Smooth muscle cell (in vitro differentiated cells): Measurements from ENCODE around the gene OSTC. TPM values are rescaled to one million over a fixed set of nuclear protein-coding genes. Genes with fewer than 3 reads are reported as not detected.
"Not testable (repeated sequence)": the region's sequence is repeated elsewhere in the genome, so short reads cannot be mapped to it uniquely, and the experiment has no call there.

Experiments
- DNase-seq: peaks from one replicate; lab custom pipeline; 2025; ENCODE audit not compliant: unreplicated experiment; lab: John Stamatoyannopoulos, UW
- H2AFZ ChIP-seq: fragments of 200-600 bp; sonication (generic); 2 replicates; pipeline ENCODE4 v1.6.0; 2016; ENCODE audit warnings: antibody characterized with exemption, low read depth, mild to moderate bottlenecking
- H3F3A ChIP-seq: fragments of 200-600 bp; sonication (generic); 2 replicates; pipeline ENCODE4 v1.6.0; 2017; ENCODE audit warnings: antibody characterized with exemption, low read depth
- H3K27ac ChIP-seq: fragments of 200-600 bp; sonication (generic); 2 replicates; pipeline ENCODE4 v1.5.1; 2016; ENCODE audit warnings: low read depth, mild to moderate bottlenecking
- H3K27me3 ChIP-seq: fragments of 200-600 bp; sonication (generic); 2 replicates; pipeline ENCODE4 v1.6.1; 2016; ENCODE audit warnings: low read depth, mild to moderate bottlenecking
- H3K36me3 ChIP-seq: fragments of 200-600 bp; sonication (generic); 2 replicates; pipeline ENCODE4 v1.5.1; 2016; ENCODE audit warnings: low read depth
- H3K4me1 ChIP-seq: fragments of 200-600 bp; sonication (generic); 2 replicates; pipeline ENCODE4 v1.5.1; 2016; ENCODE audit warnings: low read depth
- H3K4me2 ChIP-seq: fragments of 200-600 bp; sonication (generic); 2 replicates; pipeline ENCODE4 v1.6.0; 2016; ENCODE audit warnings: mild to moderate bottlenecking
- H3K4me3 ChIP-seq: fragments of 200-600 bp; sonication (generic); 2 replicates; pipeline ENCODE4 v1.5.1; 2016; ENCODE audit warnings: mild to moderate bottlenecking
- H3K79me2 ChIP-seq: fragments of 200-600 bp; sonication (generic); 2 replicates; pipeline ENCODE4 v1.6.0; 2016; ENCODE audit warnings: low read depth, mild to moderate bottlenecking
- H3K9ac ChIP-seq: fragments of 200-600 bp; sonication (generic); 2 replicates; pipeline ENCODE4 v1.6.0; 2016; ENCODE audit warnings: low read depth
- H3K9me3 ChIP-seq: fragments of 200-600 bp; sonication (generic); replicated peaks from 2 replicates; pipeline ENCODE4 v1.5.1; 2016; ENCODE audit warnings: low read depth
- H4K20me1 ChIP-seq: fragments of 200-600 bp; sonication (generic); 2 replicates; pipeline ENCODE4 v1.6.0; 2016; ENCODE audit warnings: low read depth
- CTCF ChIP-seq: fragments of 200-600 bp; sonication (generic); IDR thresholded peaks from 2 replicates; pipeline ENCODE4 v1.5.1; 2017; ENCODE audit warnings: borderline replicate concordance, mild to moderate bottlenecking, antibody characterized with exemption; ENCODE audit not compliant: insufficient read depth, poor library complexity, severe bottlenecking
- WGBS: methylation state at CpG from one replicate; pipeline ENCODE4 v1.1.7; 2016; ENCODE audit warnings: low lambda C conversion rate; 5-methylcytosine and 5-hydroxymethylcytosine counted together
- polyA plus RNA-seq: library from polyadenylated mRNA; unstranded; fragments of >200 nt; fragmentation: Nextera tagmentation; extraction: Ambion mirVana; gene quantifications from 2 replicates; pipeline ENCODE4 v1.2.1, GENCODE V29; 2016
- total RNA-seq: library from RNA; depleted of rRNA; stranded (reverse); fragments of >200 nt; gene quantifications from 2 replicates; pipeline ENCODE4 v1.2.3, GENCODE V29; 2014

The OSTC gene
- total and polyA plus RNA-seq, 2 experiments from 2014 or later, result 754 to 765 TPM

DNA sequence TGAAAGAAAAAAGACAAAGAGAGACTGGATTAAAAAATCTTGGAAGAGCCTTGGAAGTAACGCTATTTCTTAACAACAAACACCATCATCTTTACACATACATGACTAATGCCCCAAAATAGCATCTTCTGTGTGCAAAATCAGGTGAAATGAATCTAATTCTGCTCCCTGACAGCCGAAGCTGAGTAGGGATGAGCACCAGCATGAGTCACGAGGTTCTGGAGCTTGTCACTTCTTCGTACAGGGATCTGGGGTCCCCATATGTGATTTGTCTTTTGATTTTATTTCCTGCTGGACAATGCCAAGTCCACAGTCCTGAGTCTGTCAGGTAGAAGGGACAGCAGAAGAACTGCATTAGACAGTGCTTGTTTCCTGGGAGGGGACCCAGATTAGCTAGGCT, 55.9 kb downstream of the OSTC start:
- Histone ChIP-seq H3K9ac (no peak overlapping the region), H3K36me3 (no peaks in the 10 kb centered on the region), H3K27me3 (no peaks in the 10 kb centered on the region), H3K9me3 (no peaks in the 10 kb centered on the region), H3K27ac (no peak overlapping the region), H2AFZ (no peak overlapping the region), H3K79me2 (no peaks in the 10 kb centered on the region), H4K20me1 (no peaks in the 10 kb centered on the region), H3K4me1 (no peaks in the 10 kb centered on the region), H3K4me3 (no peak overlapping the region), H3K4me2 (no peak overlapping the region), H3F3A (no peaks in the 10 kb centered on the region)
- no peak for DNase-seq
- 55% methylated on average over 4 of the region's 4 CpGs for WGBS
- no peak for TF ChIP-seq CTCF

- no peaks in the 10 kb centered on the region for H3K4me1 ChIP-seq
- no peaks in the 10 kb centered on the region for H3K27me3 ChIP-seq
- no peak overlapping the region for H3K9ac ChIP-seq
- H3K36me3 ChIP-seq, result no peaks in the 10 kb centered on the region
- no peak overlapping the region for H3K4me2 ChIP-seq
- no peaks in the 10 kb centered on the region for H3K79me2 ChIP-seq
- no peak overlapping the region for H2AFZ ChIP-seq
- H3F3A ChIP-seq, result no peaks in the 10 kb centered on the region
- H3K27ac ChIP-seq, result no peak overlapping the region
- H3K9me3 ChIP-seq, result no peaks in the 10 kb centered on the region
- no peak for DNase-seq
- WGBS, result 83% methylated on average over 10 of the region's 10 CpGs
- no peaks in the 10 kb centered on the region for H4K20me1 ChIP-seq
- no peak overlapping the region for H3K4me3 ChIP-seq
- TF ChIP-seq CTCF, result no peak
These were observed 58.8 kb downstream of the OSTC start for GRCh38 chr4:108709234-108709633.

DNA sequence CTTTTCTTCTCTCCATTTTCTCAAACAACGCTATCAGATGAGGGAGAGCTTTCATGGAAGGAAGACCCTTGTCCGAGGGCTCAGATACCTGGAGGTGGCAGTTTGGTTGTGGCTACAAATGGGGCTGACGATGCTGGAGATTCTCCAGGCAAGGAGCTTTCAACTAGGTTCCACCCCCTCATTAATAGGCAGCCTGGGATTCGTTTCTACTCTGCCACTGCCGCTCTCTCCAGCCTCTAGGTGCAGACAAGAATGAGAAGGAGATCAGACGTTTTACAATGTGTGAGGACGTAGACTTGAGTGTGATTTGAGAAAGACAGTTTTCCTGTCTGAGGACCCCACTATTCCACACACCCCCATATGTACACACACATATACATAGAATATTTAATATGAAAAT, 59.3 kb downstream of the OSTC start:
- Histone ChIP-seq H3F3A (no peaks in the 10 kb centered on the region), H3K9ac (no peak overlapping the region), H3K4me2 (no peak overlapping the region), H3K27ac (no peak overlapping the region), H3K4me1 (no peaks in the 10 kb centered on the region), H3K27me3 (no peaks in the 10 kb centered on the region), H3K4me3 (no peak overlapping the region), H2AFZ (no peak overlapping the region), H3K79me2 (no peaks in the 10 kb centered on the region), H3K9me3 (no peaks in the 10 kb centered on the region), H4K20me1 (no peaks in the 10 kb centered on the region), H3K36me3 (no peaks in the 10 kb centered on the region)
- 80% methylated on average over 7 of the region's 7 CpGs for WGBS
- DNase-seq, result no peak
- TF ChIP-seq CTCF, result no peak

- H3K27me3 ChIP-seq, H3K27ac ChIP-seq, H3K4me2 ChIP-seq, H3K4me1 ChIP-seq, H2AFZ ChIP-seq, H3K9me3 ChIP-seq, H3F3A ChIP-seq, H3K4me3 ChIP-seq, H3K36me3 ChIP-seq, H3K79me2 ChIP-seq, H4K20me1 ChIP-seq, H3K9ac ChIP-seq, DNase-seq: not testable (repeated sequence)
- WGBS, result 88% methylated on average over 7 of the region's 7 CpGs
These were observed 60.2 kb downstream of the OSTC start for GRCh38 chr4:108710578-108710977.
